ENCODE data around the gene LTN1.

The LTN1 gene

DNA sequence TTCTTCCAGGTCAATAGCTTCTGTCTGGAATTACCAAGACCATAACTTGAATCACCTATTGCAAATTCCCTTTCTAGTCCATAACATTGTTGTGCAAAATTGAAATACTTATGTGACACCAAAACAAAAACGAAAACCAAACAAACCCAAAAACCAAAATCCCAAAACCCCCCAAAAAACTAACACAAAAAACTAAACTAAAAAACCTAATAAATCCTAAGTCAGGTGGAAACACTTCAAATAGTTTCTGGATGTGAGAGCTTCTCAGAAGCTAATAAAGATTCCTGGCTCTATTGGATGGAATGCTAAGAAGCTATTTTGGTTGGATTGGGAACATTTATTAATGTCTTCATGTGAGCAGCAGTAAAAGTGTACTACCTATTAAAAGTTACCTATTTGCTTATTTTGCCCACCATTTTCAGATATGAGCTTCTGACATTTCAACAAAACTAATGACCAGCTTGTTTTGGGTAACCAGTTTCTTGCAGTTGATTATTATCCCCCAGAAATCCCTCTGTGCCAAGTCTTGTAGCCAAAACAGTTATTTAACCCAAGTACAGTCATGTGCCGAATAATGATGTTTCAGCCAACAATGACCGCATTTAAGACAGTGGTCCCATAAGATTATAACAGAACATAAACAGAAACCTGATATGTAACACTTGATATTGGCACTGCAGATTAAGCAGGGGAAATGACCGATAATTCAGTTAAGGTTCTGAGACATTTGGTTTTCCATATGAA lies 76.4 kb downstream of the LTN1 start:
- H3K9me2 ChIP-seq (replicated peaks; ENCODE audit: low read depth, low read length): no peaks in the 10 kb centered on the region
- no peak overlapping the region for H2AFZ ChIP-seq (ENCODE audit: low read length)
- H3K36me3 ChIP-seq (ENCODE audit: insufficient read depth, low read length): no peaks in the 10 kb centered on the region
- no peaks in the 10 kb centered on the region for H3K4me1 ChIP-seq (ENCODE audit: insufficient read depth, low read length, poor library complexity, severe bottlenecking)
- H3K9ac ChIP-seq (ENCODE audit: low read depth, low read length, poor library complexity, severe bottlenecking): no peak overlapping the region
- H3K9me3 ChIP-seq (ENCODE audit: insufficient read depth, low read depth, low read length): no peaks in the 10 kb centered on the region
- TF ChIP-seq, protein P1, sequence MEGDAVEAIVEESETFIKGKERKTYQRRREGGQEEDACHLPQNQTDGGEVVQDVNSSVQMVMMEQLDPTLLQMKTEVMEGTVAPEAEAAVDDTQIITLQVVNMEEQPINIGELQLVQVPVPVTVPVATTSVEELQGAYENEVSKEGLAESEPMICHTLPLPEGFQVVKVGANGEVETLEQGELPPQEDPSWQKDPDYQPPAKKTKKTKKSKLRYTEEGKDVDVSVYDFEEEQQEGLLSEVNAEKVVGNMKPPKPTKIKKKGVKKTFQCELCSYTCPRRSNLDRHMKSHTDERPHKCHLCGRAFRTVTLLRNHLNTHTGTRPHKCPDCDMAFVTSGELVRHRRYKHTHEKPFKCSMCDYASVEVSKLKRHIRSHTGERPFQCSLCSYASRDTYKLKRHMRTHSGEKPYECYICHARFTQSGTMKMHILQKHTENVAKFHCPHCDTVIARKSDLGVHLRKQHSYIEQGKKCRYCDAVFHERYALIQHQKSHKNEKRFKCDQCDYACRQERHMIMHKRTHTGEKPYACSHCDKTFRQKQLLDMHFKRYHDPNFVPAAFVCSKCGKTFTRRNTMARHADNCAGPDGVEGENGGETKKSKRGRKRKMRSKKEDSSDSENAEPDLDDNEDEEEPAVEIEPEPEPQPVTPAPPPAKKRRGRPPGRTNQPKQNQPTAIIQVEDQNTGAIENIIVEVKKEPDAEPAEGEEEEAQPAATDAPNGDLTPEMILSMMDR (conservative IDR thresholded peaks at IDR 0.05; ENCODE audit: low read length): no peak
- TF ChIP-seq EZH2phosphoT487 (IDR thresholded peaks at IDR 0.05; ENCODE audit: borderline replicate concordance): no peak
- H3K4me2 ChIP-seq (ENCODE audit: low read depth, low read length, poor library complexity, severe bottlenecking): no peak overlapping the region
- H3K79me2 ChIP-seq (ENCODE audit: insufficient read depth, low read length): no peaks in the 10 kb centered on the region
- no peak overlapping the region for H3K4me3 ChIP-seq (ENCODE audit: low read length, poor library complexity, severe bottlenecking)
- no peaks in the 10 kb centered on the region for H4K20me1 ChIP-seq (ENCODE audit: insufficient read depth, low read length, poor library complexity, severe bottlenecking)
- no peaks in the 10 kb centered on the region for H3K27me3 ChIP-seq (ENCODE audit: insufficient read depth, low read length, poor library complexity, severe bottlenecking)
- no peaks in the 10 kb centered on the region for H3F3A ChIP-seq (ENCODE audit: low read depth)

DNA sequence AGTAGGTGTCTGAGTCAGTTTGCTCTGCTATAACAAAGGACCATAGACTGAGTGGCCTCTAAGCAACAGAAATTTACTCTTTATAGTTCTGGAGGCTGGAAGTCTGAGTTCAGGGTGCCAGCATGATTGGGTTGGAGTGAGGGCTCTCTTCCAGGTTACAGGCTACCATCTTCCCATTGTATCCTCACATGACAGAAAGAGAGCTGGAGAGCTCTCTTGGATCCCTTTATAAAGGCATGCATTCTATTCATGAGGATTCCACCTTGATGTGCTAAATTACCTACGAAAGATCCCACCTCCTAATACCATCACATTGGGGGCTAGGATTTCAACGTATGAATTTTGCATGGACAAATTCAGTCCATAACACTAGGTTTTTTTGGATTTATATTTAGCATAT lies 79.6 kb downstream of the LTN1 start:
- H2AFZ ChIP-seq (ENCODE audit: low read length): no peak overlapping the region
- TF ChIP-seq, protein P1 (conservative IDR thresholded peaks at IDR 0.05; ENCODE audit: low read length): no peak
- TF ChIP-seq EZH2phosphoT487 (IDR thresholded peaks at IDR 0.05; ENCODE audit: borderline replicate concordance): no peak
- H3K4me3 ChIP-seq (ENCODE audit: low read length, poor library complexity, severe bottlenecking): no peak overlapping the region
- H3K9me3 ChIP-seq (ENCODE audit: insufficient read depth, low read depth, low read length): no peaks in the 10 kb centered on the region
- H3K27me3 ChIP-seq (ENCODE audit: insufficient read depth, low read length, poor library complexity, severe bottlenecking): no peaks in the 10 kb centered on the region
- H3K4me1 ChIP-seq (ENCODE audit: insufficient read depth, low read length, poor library complexity, severe bottlenecking): no peaks in the 10 kb centered on the region
- no peaks in the 10 kb centered on the region for H4K20me1 ChIP-seq (ENCODE audit: insufficient read depth, low read length, poor library complexity, severe bottlenecking)
- H3K9ac ChIP-seq (ENCODE audit: low read depth, low read length, poor library complexity, severe bottlenecking): no peak overlapping the region
- H3K9me2 ChIP-seq (replicated peaks; ENCODE audit: low read depth, low read length): no peaks in the 10 kb centered on the region
- H3F3A ChIP-seq (ENCODE audit: low read depth): no peaks in the 10 kb centered on the region
- no peaks in the 10 kb centered on the region for H3K36me3 ChIP-seq (ENCODE audit: insufficient read depth, low read length)
- H3K79me2 ChIP-seq (ENCODE audit: insufficient read depth, low read length): no peaks in the 10 kb centered on the region
- H3K4me2 ChIP-seq (ENCODE audit: low read depth, low read length, poor library complexity, severe bottlenecking): no peak overlapping the region

DNA sequence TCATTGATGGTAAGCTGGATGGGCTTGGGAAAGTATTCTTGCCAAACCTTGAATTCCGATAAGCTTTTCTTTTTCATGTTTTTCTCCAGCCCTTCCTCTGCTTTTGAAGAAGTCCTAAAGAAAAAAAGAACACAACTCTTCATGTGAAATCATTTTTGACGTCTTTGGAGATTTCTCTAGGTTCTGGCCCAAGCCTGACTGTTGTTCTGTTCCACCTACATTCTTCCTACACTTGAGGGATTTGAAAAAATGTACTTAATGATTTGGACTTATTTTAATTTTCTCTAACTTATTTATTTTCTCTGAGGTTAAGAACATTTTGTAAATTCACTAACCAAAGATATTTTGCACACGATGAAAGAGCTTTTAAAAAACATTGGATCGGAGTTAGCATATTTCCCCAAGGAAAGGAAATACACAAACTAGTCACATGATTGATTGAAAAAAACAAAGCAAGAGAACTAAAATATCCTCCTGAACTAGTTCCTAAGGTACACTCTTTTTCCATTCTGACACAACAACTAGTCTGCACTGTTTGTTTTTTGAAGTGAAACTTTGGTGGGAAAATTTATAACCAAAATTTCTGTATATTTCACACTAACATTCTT lies 82.3 kb downstream of the LTN1 start:
- Histone ChIP-seq H3K4me1 (ENCODE audit: insufficient read depth, low read length, poor library complexity, severe bottlenecking) (no peaks in the 10 kb centered on the region), H3F3A (ENCODE audit: low read depth) (no peaks in the 10 kb centered on the region), H4K20me1 (ENCODE audit: insufficient read depth, low read length, poor library complexity, severe bottlenecking) (no peaks in the 10 kb centered on the region), H3K9ac (ENCODE audit: low read depth, low read length, poor library complexity, severe bottlenecking) (no peak overlapping the region), H3K79me2 (ENCODE audit: insufficient read depth, low read length) (no peaks in the 10 kb centered on the region), H3K9me2 (replicated peaks; ENCODE audit: low read depth, low read length) (no peaks in the 10 kb centered on the region), H3K4me2 (ENCODE audit: low read depth, low read length, poor library complexity, severe bottlenecking) (no peak overlapping the region), H3K4me3 (ENCODE audit: low read length, poor library complexity, severe bottlenecking) (no peak overlapping the region), H3K36me3 (ENCODE audit: insufficient read depth, low read length) (no peaks in the 10 kb centered on the region), H3K27me3 (ENCODE audit: insufficient read depth, low read length, poor library complexity, severe bottlenecking) (no peaks in the 10 kb centered on the region), H2AFZ (ENCODE audit: low read length) (no peak overlapping the region), H3K9me3 (ENCODE audit: insufficient read depth, low read depth, low read length) (no peaks in the 10 kb centered on the region)
- TF ChIP-seq, protein P1 (conservative IDR thresholded peaks at IDR 0.05; ENCODE audit: low read length): no peak
- no peak for TF ChIP-seq EZH2phosphoT487 (IDR thresholded peaks at IDR 0.05; ENCODE audit: borderline replicate concordance)

All from Loucy (cell line).